ENCODE measurements around the gene KAZN. TPM values are rescaled to one million over a fixed set of nuclear protein-coding genes. Genes with fewer than 3 reads are reported as not detected.

The KAZN gene
- total and polyA plus RNA-seq, 8 donors, result 1.2 to 50.7 (median 6.8) TPM

DNA sequence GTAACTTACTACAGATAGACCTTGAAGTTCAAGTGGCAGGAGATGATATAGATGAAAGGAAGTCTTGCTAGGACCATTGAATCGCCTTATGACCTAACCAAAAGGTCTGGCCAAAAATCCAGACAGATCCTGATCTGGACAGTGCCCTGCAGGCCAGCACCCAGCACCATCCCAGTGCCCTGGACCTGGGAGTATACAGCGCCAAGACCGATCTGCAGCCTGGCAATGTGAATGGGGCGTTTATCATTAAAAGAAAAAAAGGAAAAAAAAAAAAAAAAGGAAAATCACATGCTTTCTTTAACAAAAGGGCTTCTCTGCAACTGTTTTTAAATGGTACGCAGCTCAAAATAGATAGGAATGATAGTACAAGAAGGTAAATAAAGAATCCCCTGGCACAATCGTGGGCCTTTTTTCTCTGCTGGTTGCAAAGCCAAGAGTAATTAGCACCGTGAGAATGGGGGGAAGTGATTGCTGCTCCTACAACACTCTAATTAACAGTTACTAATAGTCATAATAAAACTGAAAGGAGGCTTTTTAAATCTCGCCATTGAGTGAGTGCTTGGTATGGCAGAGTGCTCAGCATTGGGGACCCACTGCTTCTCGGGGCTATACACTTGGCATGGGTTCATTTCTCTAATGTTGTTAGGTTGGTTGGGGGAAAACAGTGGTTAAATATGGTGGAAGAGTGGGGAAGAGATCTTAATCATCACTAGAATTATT, 146.7 kb downstream of the KAZN start:
- Histone ChIP-seq H3K9me3 (no peaks in the 10 kb centered on the region), H3K27ac (no peak overlapping the region), H3K27me3 (peaks cover 0 to 14% (median 10%) of the 10 kb centered on the region in 3 donors), H3K4me1 (no peaks in the 10 kb centered on the region), H3K4me3 (no peak overlapping the region), H3K36me3 (no peaks in the 10 kb centered on the region)
- no peak for TF ChIP-seq POLR2AphosphoS5 (IDR thresholded peaks at IDR 0.05)
- no peak for TF ChIP-seq POLR2A (IDR thresholded peaks at IDR 0.05)
- TF ChIP-seq EP300 (IDR thresholded peaks at IDR 0.05), result no peak
- TF ChIP-seq, protein P1, sequence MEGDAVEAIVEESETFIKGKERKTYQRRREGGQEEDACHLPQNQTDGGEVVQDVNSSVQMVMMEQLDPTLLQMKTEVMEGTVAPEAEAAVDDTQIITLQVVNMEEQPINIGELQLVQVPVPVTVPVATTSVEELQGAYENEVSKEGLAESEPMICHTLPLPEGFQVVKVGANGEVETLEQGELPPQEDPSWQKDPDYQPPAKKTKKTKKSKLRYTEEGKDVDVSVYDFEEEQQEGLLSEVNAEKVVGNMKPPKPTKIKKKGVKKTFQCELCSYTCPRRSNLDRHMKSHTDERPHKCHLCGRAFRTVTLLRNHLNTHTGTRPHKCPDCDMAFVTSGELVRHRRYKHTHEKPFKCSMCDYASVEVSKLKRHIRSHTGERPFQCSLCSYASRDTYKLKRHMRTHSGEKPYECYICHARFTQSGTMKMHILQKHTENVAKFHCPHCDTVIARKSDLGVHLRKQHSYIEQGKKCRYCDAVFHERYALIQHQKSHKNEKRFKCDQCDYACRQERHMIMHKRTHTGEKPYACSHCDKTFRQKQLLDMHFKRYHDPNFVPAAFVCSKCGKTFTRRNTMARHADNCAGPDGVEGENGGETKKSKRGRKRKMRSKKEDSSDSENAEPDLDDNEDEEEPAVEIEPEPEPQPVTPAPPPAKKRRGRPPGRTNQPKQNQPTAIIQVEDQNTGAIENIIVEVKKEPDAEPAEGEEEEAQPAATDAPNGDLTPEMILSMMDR (IDR thresholded peaks at IDR 0.05), result no peak
- intact Hi-C loops (cut with DNase I; ENCODE audit: low total_unique reads), result no loop called here
- 66 to 76% (median 70%) methylated on average over 9 of the region's 9 CpGs for WGBS, 5 donors
- DNase-seq, result no peak

DNA sequence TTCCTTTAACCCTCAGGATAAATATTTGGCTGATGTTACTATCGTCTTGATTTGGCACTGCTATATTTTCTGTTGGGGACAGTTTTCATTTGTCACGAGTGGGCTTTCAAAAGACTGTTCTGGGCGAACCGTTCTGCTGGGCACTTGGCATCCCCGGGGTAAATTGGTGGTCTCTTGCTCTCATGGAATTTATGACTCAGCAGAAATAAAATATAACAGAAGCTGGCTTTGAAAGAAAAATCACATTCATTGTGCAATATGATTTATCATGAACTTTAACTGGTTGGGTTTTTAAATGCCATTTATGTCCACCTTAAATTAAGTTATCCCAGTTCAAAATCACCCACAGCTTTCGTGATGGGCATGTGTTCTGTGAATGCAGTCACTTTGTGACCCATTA, 147.3 kb downstream of the KAZN start:
- intact Hi-C loops (cut with DNase I; ENCODE audit: low total_unique reads), result no loop called here
- 64 to 71% (median 69%) methylated on average over 6 of the region's 6 CpGs for WGBS, 5 donors
- TF ChIP-seq EP300 (IDR thresholded peaks at IDR 0.05) (no peak), POLR2AphosphoS5 (IDR thresholded peaks at IDR 0.05) (no peak), POLR2A (IDR thresholded peaks at IDR 0.05) (no peak)
- TF ChIP-seq, protein P1 (IDR thresholded peaks at IDR 0.05), result no peak
- DNase-seq, result no peak
- Histone ChIP-seq H3K27ac (no peak overlapping the region), H3K27me3 (peaks cover 0 to 8% (median 6%) of the 10 kb centered on the region in 3 donors), H3K4me3 (no peak overlapping the region), H3K4me1 (no peaks in the 10 kb centered on the region), H3K36me3 (no peaks in the 10 kb centered on the region), H3K9me3 (no peaks in the 10 kb centered on the region)

DNA sequence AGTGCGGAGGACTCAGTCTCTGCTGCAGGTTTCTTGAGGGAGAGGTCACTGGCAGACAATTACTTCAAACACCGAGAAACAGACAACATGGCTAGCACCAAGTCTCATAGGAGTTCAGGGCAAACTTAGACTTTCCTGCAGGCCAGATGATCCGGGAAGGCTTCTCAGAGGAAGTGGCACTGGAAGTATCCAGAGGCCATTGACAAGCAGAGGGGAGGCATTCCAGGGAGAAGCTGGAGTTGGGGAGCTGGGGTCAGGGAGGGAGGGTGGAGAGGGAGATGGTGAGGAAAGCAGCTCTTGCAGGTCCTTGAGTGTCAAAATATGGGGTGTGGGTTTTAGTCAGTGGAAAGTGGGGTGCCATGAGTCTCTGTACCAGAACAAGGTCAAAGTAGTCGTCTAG, 147.9 kb downstream of the KAZN start:
- intact Hi-C loops (cut with DNase I; ENCODE audit: low total_unique reads), result no loop called here
- no peak overlapping the region for H3K27ac ChIP-seq
- H3K36me3 ChIP-seq, result no peaks in the 10 kb centered on the region
- no peak for DNase-seq
- no peak overlapping the region for H3K4me3 ChIP-seq
- peaks cover 0 to 2% (median under 1%) of the 10 kb centered on the region in 3 donors for H3K27me3 ChIP-seq
- TF ChIP-seq, protein P1 (IDR thresholded peaks at IDR 0.05), result no peak
- TF ChIP-seq POLR2AphosphoS5 (IDR thresholded peaks at IDR 0.05), result no peak
- TF ChIP-seq EP300 (IDR thresholded peaks at IDR 0.05), result no peak
- no peak for TF ChIP-seq POLR2A (IDR thresholded peaks at IDR 0.05)
- WGBS, 5 donors, result 80 to 86% (median 85%) methylated on average over 4 of the region's 4 CpGs
- H3K4me1 ChIP-seq, result no peaks in the 10 kb centered on the region
- no peaks in the 10 kb centered on the region for H3K9me3 ChIP-seq

DNA sequence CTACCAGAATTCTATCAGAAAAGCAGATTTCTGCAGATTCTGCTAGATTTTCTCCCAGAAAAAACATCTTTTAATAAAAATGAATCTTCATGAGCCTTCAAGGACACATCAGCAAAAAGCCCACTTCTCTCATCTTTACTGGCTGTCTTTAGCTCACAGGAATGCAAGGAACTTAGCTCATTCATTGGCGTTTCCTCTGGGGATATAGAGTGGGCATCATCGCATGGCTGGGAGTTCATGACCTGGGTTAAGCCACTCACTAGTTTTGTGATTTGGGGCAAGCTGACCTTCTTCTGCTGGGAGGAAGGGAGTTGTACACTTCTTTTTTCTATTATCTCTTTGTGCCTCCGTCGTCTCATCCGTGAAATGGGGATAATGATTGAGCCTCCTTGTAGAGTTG, 149.7 kb downstream of the KAZN start:
- WGBS, 5 donors, result 88 to 96% (median 94%) methylated on average over 5 of the region's 5 CpGs
- DNase-seq, result no peak
- Histone ChIP-seq H3K4me1 (no peaks in the 10 kb centered on the region), H3K9me3 (no peaks in the 10 kb centered on the region), H3K27me3 (no peaks in the 10 kb centered on the region), H3K36me3 (no peaks in the 10 kb centered on the region), H3K4me3 (no peak overlapping the region), H3K27ac (no peak overlapping the region)
- intact Hi-C loops (cut with DNase I; ENCODE audit: low total_unique reads), result no loop called here
- no peak for TF ChIP-seq POLR2AphosphoS5 (IDR thresholded peaks at IDR 0.05)
- no peak for TF ChIP-seq EP300 (IDR thresholded peaks at IDR 0.05)
- TF ChIP-seq POLR2A (IDR thresholded peaks at IDR 0.05), result no peak
- TF ChIP-seq, protein P1 (IDR thresholded peaks at IDR 0.05), result no peak
